ENCODE results near the gene ELAVL3.
A peak's percentile ranks its signal among the peaks of the same experiment; 100 is the strongest.

ELAVL3 gene

GRCh38 chr19:11480715-11481533 is at the start of gene ELAVL3:
Gene ELAVL3, minus strand, starts transcription at chr19:11481046. Its CDS starts 438 bp downstream, at chr19:11480608.
- no peak for DNase-seq (ENCODE audit: low spot score)

GRCh38 chr19:11530432-11530831 is 49.6 kb upstream of the ELAVL3 start:
- no peak for DNase-seq (ENCODE audit: low spot score)

GRCh38 chr19:11528551-11529341 is 47.9 kb upstream of the ELAVL3 start, which contains the start of gene ECSIT:
Gene ECSIT, minus strand, starts transcription at chr19:11529134. Its CDS starts 9,964 bp downstream, at chr19:11519170.
- DNase-seq (ENCODE audit: low spot score): peak; percentile 98

GRCh38 chr19:11519138-11519537 is 38.3 kb upstream of the ELAVL3 start:
- DNase-seq (ENCODE audit: low spot score): no peak

DNA sequence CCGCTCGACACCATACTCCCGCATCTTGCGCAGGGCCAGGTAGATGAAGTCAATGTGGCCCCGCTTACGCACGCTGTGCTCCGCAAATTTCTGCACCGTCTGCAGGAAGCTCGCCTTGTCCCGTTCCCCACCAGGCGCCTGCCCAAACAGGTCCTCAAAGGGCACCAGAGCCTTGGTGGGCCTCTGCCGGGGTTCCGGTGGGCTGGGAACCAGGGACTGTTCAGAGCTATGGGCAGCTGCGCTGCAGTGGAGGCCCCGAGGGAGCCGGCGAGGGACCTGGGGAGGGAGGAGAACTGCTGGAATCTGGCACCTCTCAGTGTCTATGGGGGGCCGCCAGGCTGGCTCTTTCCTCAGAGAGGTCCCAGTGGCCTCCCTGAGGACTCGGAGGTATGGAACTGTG is 33.1 kb upstream of the ELAVL3 start:
- DNase-seq (ENCODE audit: low spot score): no peak

DNA sequence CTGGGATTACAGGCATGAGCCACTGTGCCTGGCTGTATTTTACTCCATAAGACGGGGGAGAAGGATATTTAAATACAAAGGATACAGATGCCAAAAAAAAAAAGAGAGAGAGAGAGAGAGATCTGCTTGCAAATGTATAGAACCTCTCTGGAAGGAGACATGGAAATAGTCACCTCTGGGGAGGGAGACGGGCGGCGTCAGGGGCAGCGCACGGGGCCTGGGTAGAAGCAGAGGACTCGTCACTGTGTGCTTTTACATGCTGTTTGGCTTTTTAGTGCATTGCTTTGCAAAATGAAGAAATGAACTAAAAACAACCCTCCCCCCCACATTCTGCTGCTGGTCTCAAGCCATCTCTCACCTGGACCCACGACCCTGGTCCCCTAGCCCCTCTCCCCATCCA is 29.6 kb upstream of the ELAVL3 start:
- no peak for DNase-seq (ENCODE audit: low spot score)

DNA sequence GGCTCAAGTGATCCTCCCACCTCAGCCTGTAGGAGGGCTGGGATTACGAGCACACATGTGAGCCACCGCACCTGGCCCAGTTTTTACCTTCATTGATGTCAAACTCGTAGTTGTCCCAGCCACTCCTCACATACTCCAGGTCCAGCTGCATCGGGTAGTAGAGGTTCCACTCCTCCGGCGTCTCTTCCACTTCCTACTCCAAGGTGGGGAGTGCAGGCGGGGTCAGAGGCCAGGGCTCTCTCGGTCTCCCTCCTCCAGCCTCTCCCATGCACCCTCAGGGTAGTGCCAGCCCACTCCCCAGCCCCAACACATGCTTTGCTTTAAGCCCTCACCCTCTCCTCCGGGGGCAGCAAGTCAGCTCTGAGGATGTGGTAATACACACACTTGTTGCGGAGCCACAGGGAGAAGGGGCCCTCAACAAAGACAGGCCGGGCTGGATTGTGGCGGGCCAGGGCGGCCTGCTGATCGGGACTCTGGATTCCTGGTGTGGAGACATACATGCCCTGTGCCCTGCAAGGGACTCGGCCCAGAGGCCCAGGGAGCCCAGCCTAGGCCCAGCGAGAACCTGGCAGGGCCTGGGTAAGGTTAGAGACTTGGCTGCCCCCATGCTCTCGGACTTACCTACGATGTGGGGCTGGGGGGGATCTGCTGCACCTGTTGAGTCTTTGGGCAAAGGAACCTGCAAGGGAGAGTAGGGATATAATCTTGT is 26.7 kb upstream of the ELAVL3 start:
- DNase-seq (ENCODE audit: low spot score): no peak

GRCh38 chr19:11506967-11507366 is 26.1 kb upstream of the ELAVL3 start:
- no peak for DNase-seq (ENCODE audit: low spot score)

DNA sequence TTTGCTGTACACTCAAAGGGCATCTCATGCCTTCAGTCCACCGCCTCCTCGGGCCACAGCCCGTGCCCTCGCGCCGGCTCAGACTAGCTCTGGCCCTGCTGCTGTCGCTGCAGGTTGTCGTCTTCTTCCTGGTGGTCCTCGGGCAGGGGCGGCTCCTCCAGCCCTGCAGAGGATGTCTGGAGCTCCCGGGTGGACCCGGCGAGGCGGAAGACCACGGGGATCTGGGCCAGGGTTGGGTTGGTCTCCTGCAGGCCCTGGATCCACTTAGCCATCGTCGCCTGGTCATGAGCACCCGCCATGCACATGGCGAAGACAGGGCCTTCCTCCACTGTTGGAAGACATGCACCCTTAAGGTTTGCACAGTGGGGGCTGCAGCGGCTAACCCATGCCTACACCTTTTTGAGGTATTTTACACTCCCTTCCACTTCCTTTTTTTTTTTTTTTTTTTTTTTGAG is 25.3 kb upstream of the ELAVL3 start:
- peak; percentile 63 for DNase-seq (ENCODE audit: low spot score)

DNA sequence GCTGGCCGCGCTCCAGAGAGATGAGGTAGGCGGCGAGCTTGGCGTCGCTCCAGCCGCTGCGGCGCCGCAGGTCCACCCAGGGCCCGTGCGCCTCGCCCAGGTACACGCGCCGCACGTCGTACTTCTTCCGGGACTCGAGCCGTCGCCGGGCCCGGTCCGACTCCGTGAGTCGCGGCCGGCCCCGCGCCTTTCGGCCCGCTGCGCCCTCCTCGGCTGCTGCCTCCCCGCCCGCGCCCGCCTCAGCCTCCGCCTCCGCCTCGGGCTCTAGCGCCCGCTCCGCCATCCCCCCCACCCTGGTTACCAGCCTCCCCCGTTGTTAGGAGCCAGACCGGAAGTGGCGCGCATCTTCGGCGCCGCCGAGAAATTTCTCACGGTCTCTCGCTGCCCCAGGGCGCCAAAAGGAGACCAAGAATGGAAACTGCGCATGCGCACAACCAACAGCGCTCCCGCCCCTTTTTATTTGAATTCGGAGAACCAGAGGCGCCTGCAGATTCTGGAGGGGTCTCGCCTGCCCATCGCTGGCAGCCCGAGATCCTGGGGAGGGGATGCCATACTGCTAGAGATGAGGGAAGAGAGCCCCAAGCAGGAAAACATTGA is 24.8 kb upstream of the ELAVL3 start, which contains the start of gene ZNF653:
Gene ZNF653 (minus strand): TSS at position 336 of the 597 bp plus-strand sequence. CDS start 53 bp downstream, at position 283.
- DNase-seq (ENCODE audit: low spot score): peak; percentile 98

DNA sequence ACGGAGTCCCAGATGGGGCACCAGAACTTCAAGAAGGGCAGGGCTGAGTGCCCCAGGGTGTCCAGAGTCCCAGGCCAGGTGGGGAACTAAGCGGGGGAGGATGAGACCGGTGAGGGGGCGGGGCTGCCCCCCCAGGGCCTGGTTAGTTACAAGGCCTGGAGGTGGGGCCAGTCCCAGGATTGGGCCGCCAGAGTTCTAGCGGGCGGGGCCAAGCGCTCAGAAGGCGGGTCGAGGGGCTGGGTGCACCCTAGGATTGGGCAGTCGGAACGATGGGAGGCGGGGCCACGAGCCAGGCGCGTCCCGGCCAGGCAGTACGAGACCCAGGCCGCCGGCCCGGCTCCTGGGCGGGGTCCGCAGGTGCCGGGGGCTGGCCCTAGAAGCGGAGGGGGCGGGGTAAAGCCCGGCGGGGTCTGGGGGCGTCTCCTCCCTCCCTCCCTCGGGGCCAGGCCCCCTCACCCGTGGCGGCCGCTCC is 24.2 kb upstream of the ELAVL3 start:
- DNase-seq (ENCODE audit: low spot score): peak; percentile 96

DNA sequence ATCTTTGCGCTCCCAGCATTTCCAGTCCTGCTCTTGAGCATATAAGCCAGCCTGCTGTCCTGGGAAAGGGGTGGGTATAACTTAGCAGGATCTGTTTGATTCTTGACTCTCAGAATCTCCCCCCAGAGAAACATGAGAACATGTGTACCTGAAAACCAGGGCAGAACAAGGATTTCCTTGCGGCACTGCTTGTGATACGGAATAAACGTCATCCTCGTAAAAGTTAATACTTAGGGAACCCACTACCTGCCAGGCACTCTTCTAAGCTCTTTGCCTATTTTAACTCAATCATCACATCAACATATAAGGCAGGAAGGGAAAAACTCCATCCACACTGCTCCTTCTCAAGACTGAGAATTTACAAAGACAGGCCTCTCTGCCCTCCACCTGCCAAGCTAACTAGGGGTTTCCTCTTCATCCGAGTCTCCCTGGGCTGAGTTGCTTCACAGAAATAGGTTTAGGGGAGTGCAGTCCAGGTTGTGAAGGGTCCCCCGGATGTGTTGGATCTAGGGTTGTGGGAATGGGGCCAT is 23.7 kb upstream of the ELAVL3 start:
- no peak for DNase-seq (ENCODE audit: low spot score)

DNA sequence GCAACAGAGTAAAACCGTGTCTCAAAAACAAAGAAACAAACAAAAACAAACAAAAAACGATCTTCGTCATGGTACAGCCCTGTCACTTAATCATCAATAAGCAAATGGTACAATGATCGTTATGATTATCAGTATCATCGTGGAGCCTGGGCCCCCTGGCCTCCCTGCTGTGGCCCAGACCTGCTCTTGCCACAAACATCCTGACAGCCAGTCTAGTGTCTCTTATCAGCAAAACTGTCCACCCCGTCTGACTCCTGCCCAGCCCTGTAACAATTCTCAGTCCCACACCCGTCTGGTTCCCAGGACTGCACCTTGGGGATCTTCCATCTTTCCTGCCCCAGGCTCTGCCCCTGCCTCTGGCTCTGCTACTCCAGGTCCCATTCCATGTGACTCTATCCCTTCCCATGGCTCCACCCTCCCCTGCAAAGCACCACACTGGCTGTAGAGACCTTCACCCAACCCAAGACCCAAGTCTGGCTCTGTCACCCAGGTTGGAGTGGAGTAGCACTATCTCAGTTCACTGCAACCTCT is 19.1 kb upstream of the ELAVL3 start:
- no peak for DNase-seq (ENCODE audit: low spot score)

- no peak for DNase-seq (ENCODE audit: low spot score)
Observed at GRCh38 chr19:11499220-11499726, 18.4 kb upstream of the ELAVL3 start.

GRCh38 chr19:11496391-11497163 is 15.7 kb upstream of the ELAVL3 start:
- DNase-seq (ENCODE audit: low spot score): peak; percentile 80

DNA sequence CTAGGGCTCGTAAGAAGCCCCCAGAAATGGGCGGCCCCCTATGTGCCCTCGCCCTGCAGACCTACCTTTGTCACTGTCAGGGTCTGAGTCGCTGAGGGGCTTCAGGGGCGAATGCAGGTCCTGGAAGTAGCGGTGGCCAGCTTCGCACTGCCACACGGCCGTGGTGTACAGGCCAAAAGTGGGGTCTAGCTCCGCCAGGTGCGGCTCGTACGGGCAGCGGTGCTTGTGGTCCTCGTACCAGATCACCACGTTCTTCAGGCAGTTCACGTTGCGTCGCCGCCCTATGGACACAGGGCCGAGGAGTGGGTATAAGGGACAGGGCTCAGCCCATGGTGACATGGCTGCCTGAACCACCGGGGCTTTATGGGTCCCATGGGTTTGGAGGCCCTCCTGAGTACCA is 15.0 kb upstream of the ELAVL3 start:
- DNase-seq (ENCODE audit: low spot score): no peak

DNA sequence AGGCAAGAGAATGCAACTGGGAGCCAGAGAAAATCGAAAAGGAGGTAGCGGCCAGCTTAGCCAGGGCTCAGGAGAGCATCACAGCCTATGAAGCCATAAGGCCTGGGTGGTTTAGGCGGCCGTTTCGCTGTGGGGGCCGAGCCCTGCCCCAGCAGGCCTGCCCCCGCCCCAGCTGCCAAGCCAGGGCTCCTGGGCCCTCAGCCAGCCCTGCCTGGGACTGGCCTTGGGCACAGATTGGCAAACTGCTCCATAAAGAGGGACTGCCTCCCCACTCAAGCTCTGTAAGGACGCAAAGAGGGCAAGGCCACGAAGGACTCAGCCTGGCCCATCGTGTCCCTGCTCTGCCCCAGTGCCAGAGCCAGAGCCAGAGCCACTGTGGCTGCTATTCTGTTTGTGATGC is 14.6 kb upstream of the ELAVL3 start:
- no peak for DNase-seq (ENCODE audit: low spot score)

DNA sequence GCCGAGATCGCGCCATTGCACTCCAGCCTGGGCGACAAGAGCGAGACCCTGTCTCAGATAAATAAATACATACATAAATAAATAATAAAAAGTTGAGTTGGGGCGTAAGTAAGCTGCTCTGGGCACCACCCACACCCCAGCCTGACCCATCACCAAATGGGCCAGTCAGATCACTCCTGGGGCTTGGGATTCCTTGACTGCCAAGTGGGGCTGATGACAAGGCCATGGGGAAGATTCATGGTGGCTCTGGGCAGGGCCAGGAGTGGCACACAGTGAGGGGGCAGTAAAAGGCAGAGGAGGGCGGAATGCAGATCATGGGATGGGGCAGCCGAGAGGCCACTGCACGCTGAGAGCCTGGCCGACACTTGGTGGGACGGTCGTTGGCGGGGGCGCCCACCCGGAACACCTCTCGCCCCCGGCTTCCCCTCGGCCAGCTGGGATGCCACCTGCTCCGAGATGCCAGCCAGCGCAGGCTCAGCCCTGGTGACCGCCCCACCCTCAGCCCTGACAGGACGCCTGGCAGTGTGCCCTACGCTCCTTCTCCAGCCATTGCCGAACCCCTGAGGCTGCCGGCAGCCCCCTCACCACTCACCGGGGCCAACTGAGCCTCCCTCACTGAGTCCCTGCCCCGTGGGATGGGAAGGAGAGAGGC is 13.9 kb upstream of the ELAVL3 start:
- no peak for DNase-seq (ENCODE audit: low spot score)

DNA sequence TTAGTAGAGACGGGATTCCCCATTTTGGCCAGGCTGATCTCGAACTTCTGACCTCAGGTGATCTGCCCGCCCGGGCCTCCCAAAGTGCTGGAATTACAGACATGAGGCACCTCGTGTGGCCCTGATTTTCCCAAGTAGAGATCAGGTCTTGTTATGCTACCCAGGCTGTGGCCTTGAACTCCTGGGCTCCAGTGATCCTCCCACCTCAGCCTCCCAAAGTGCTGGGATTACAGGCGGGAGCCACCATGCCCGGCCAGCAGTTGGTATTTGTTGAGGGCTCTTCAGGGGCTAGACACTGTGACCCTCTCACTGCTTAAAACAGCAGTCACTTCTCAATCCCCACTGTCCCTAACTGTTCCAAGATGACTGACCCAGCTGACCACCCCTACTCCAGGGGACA is 8.5 kb upstream of the ELAVL3 start:
- no peak for DNase-seq (ENCODE audit: low spot score)
